ENCODE data around the gene THTPA. TPM values are rescaled to one million over a fixed set of nuclear protein-coding genes. Genes with fewer than 3 reads are reported as not detected.

The THTPA gene
- total and polyA plus RNA-seq, 2 of the 4 experiments (the other 2 are of a cell fraction) = 5.0 to 9.2 TPM

- Histone ChIP-seq H3K4me2 (ENCODE audit: low read depth, low read length) (no peak overlapping the region), H2AK9ac (replicated peaks; ENCODE audit: low read depth, low read length, poor library complexity) (no peak overlapping the region), H3K9ac (ENCODE audit: low read depth, low read length) (no peak overlapping the region), H3K14ac (replicated peaks; ENCODE audit: low read depth, low read length) (no peak overlapping the region), H3K56ac (ENCODE audit: extremely low read depth, insufficient read depth, low read length) (no peak overlapping the region), H2BK20ac (ENCODE audit: low read depth, low read length) (no peak overlapping the region), H4K20me1 (ENCODE audit: insufficient read depth, low read length) (no peaks in the 10 kb centered on the region), H4K5ac (ENCODE audit: low read depth, low read length) (no peak overlapping the region), H3K4me1 (ENCODE audit: control insufficient read depth, insufficient read depth, low read length) (no peaks in the 10 kb centered on the region), H3K4ac (ENCODE audit: low read depth, low read length) (no peak overlapping the region), H3K9me1 (ENCODE audit: insufficient read depth, low read length) (peaks cover 4% of the 10 kb centered on the region; the same call in 1 of the 2 replicates), H2AFZ (replicated peaks; ENCODE audit: low read length, poor library complexity) (no peak overlapping the region), H3K27me3 (ENCODE audit: control insufficient read depth, insufficient read depth, low read length) (no peaks in the 10 kb centered on the region; the same call in 1 of the 2 replicates), H2BK15ac (ENCODE audit: low read depth, low read length) (no peak overlapping the region), H3K79me1 (ENCODE audit: low read depth in 1 of 2, low read length in 2 of 2) (no peaks in the 10 kb centered on the region), H2BK5ac (ENCODE audit: low read depth, low read length, poor library complexity, severe bottlenecking) (no peak overlapping the region), H2AK5ac (ENCODE audit: low read depth, low read length) (no peak overlapping the region), H2BK120ac (ENCODE audit: low read depth, low read length) (no peak overlapping the region), H3K23ac (ENCODE audit: low read depth, low read length) (no peak overlapping the region), H3K36me3 (ENCODE audit: control insufficient read depth, insufficient read depth, low read length) (no peaks in the 10 kb centered on the region), H3K18ac (ENCODE audit: low read depth, low read length) (no peak overlapping the region), H4K8ac (ENCODE audit: low read depth in 2 of 2, low read length in 2 of 2) (no peak overlapping the region), H3K27ac (ENCODE audit: insufficient read depth, low read length) (no peak overlapping the region), H3K9me3 (ENCODE audit: control insufficient read depth, insufficient read depth, low read length) (no peaks in the 10 kb centered on the region), H3K4me3 (ENCODE audit: insufficient read depth, low read depth, low read length) (no peak overlapping the region), H4K91ac (ENCODE audit: insufficient read depth, low read depth, low read length) (no peak overlapping the region)
- no peak for DNase-seq
- no TSS peak for BruUV-seq (replicated peaks)
- no peak for TF ChIP-seq RCOR1 (IDR thresholded peaks at IDR 0.05; ENCODE audit: insufficient replicate concordance, low read length)
- no peak for TF ChIP-seq CHD1 (IDR thresholded peaks at IDR 0.05; ENCODE audit: low read depth, low read length)
- TF ChIP-seq FOS (IDR thresholded peaks at IDR 0.05; ENCODE audit: low read depth, low read length) = no peak
- TF ChIP-seq SMC3 (IDR thresholded peaks at IDR 0.05; ENCODE audit: low read depth, low read length) = no peak
- TF ChIP-seq ELK1 (IDR thresholded peaks at IDR 0.05; ENCODE audit: borderline replicate concordance, low read depth, low read length) = no peak
- TF ChIP-seq MAFK (IDR thresholded peaks at IDR 0.05; ENCODE audit: low read depth, low read length) = no peak
- TF ChIP-seq MAZ (IDR thresholded peaks at IDR 0.05; ENCODE audit: borderline replicate concordance, low read depth, low read length) = no peak
- TF ChIP-seq CTCF (conservative IDR thresholded peaks at IDR 0.05; ENCODE audit: low read depth, low read length) = no peak
- no peak for TF ChIP-seq MXI1 (IDR thresholded peaks at IDR 0.05; ENCODE audit: borderline replicate concordance, low read depth, low read length)
- ChIA-PET POLR2A (ENCODE audit: unreplicated experiment) (no interaction called here), CTCF (no interaction called here)
- in situ Hi-C loops (cut with MboI; ENCODE audit: low sequenced_read_pairs) (no loop called here), intact Hi-C loops (cut with micrococcal nuclease) (no loop called here), dilution Hi-C loops (cut with HindIII; ENCODE audit: low sequenced_read_pairs, unreplicated experiment) (no loop called here)
- ATAC-seq (ENCODE audit: low read depth) = no peak
- WGBS, 2 experiments (ENCODE audit: extremely low coverage in 2 of 2, insufficient read length in 1 of 2) = no CpG with 5 or more reads among the region's 6 CpGs
Observed at GRCh38 chr14:23517650-23518326, 38.3 kb upstream of the THTPA start.

Measured in IMR-90 (cell line).